Measurements from ENCODE around the gene DCAF4.

The DCAF4 gene

GRCh38 chr14:72926292-72927028 is at the start of gene DCAF4:
DCAF4 (plus strand) TSS chr14:72926464; CDS start chr14:72937979, 11,515 bp downstream.
- DNase-seq (ENCODE audit: low read depth in 2 of 2, low spot score in 1 of 2), result peak; percentile 76 to 91

- no peak for DNase-seq (ENCODE audit: low read depth in 2 of 2, low spot score in 1 of 2)
Measured at GRCh38 chr14:72876710-72877063, 49.6 kb upstream of the DCAF4 start.

GRCh38 chr14:72878746-72879145 is 47.5 kb upstream of the DCAF4 start:
- DNase-seq (ENCODE audit: low read depth in 2 of 2, low spot score in 1 of 2), result no peak

GRCh38 chr14:72879431-72879830 is 46.8 kb upstream of the DCAF4 start:
- no peak for DNase-seq (ENCODE audit: low read depth in 2 of 2, low spot score in 1 of 2)

- DNase-seq (ENCODE audit: low read depth in 2 of 2, low spot score in 1 of 2), result no peak
Measured at GRCh38 chr14:72880164-72880563, 46.1 kb upstream of the DCAF4 start.

- no peak for DNase-seq (ENCODE audit: low read depth in 2 of 2, low spot score in 1 of 2)
Measured at GRCh38 chr14:72880820-72881219, 45.4 kb upstream of the DCAF4 start.

GRCh38 chr14:72881543-72881942 is 44.7 kb upstream of the DCAF4 start:
- DNase-seq (ENCODE audit: low read depth in 2 of 2, low spot score in 1 of 2), result no peak

GRCh38 chr14:72882047-72882446 is 44.2 kb upstream of the DCAF4 start:
- DNase-seq (ENCODE audit: low read depth in 2 of 2, low spot score in 1 of 2), result no peak

GRCh38 chr14:72882463-72882862 is 43.8 kb upstream of the DCAF4 start:
- DNase-seq (ENCODE audit: low read depth in 2 of 2, low spot score in 1 of 2), result no peak

GRCh38 chr14:72883109-72883508 is 43.2 kb upstream of the DCAF4 start:
- no peak for DNase-seq (ENCODE audit: low read depth in 2 of 2, low spot score in 1 of 2)

GRCh38 chr14:72883961-72884360 is 42.3 kb upstream of the DCAF4 start:
- no peak for DNase-seq (ENCODE audit: low read depth in 2 of 2, low spot score in 1 of 2)

- DNase-seq (ENCODE audit: low read depth in 2 of 2, low spot score in 1 of 2), result no peak
Measured at GRCh38 chr14:72884386-72884785, 41.9 kb upstream of the DCAF4 start.

- no peak for DNase-seq (ENCODE audit: low read depth in 2 of 2, low spot score in 1 of 2)
Measured at GRCh38 chr14:72887514-72887913, 38.8 kb upstream of the DCAF4 start.

- no peak for DNase-seq (ENCODE audit: low read depth in 2 of 2, low spot score in 1 of 2)
Measured at GRCh38 chr14:72888192-72888591, 38.1 kb upstream of the DCAF4 start.

GRCh38 chr14:72888636-72889201 is 37.5 kb upstream of the DCAF4 start:
- no peak for DNase-seq (ENCODE audit: low read depth in 2 of 2, low spot score in 1 of 2)

GRCh38 chr14:72889366-72889765 is 36.9 kb upstream of the DCAF4 start:
- no peak for DNase-seq (ENCODE audit: low read depth in 2 of 2, low spot score in 1 of 2)

- DNase-seq (ENCODE audit: low read depth in 2 of 2, low spot score in 1 of 2), result no peak
Measured at GRCh38 chr14:72891666-72892102, 34.6 kb upstream of the DCAF4 start.

GRCh38 chr14:72892103-72892878 is 34.0 kb upstream of the DCAF4 start:
- no peak for DNase-seq (ENCODE audit: low read depth in 2 of 2, low spot score in 1 of 2)

- no peak for DNase-seq (ENCODE audit: low read depth in 2 of 2, low spot score in 1 of 2)
Measured at GRCh38 chr14:72892879-72893635, 33.2 kb upstream of the DCAF4 start.

- DNase-seq (ENCODE audit: low read depth in 2 of 2, low spot score in 1 of 2), result peak; percentile 76 to 87
Measured at GRCh38 chr14:72893636-72894322, 32.5 kb upstream of the DCAF4 start, which contains the start of gene DPF3. DPF3 (minus strand) TSS chr14:72894101; CDS start chr14:72894088, 13 bp downstream.

GRCh38 chr14:72894323-72894622 is 32.0 kb upstream of the DCAF4 start:
- DNase-seq (ENCODE audit: low read depth in 2 of 2, low spot score in 1 of 2), result no peak
